Pancreas (tissue), 10 donors: Measurements from ENCODE around the gene GK. TPM values are rescaled to one million over a fixed set of nuclear protein-coding genes. Genes with fewer than 3 reads are reported as not detected.
"Not testable (repeated sequence)": the region's sequence is repeated elsewhere in the genome, so short reads cannot be mapped to it uniquely, and the experiment has no call there.

Experiments used
- ATAC-seq, 4 donors: fragments of 200-7000 bp; cut with Tn5 transposase; one replicate each; pipeline versions ENCODE4 v1.8.0 to v1.9.1; 2020; ENCODE audit warnings: mild to moderate bottlenecking in 4 of 4, moderate library complexity in 4 of 4
- DNase-seq, 6 donors: peaks; one replicate each; pipeline ENCODE4 v3.0.0-alpha.2; 2020
- FAIRE-seq: peaks from 2 replicates; lab custom pipeline; 2012; peaks lifted over from hg19 to GRCh38; lab: Jason Lieb, UNC
- H3K27ac ChIP-seq, 4 donors: fragments of 200-600 bp; sonication (generic); 1 replicate in 3 of 4; 2 replicates in 1 of 4; pipeline versions ENCODE4 v1.5.0 to v1.8.0; 2020
- H3K27me3 ChIP-seq, 4 donors: fragments of 200-600 bp; one replicate each; pipeline ENCODE4 v1.8.0; 2021
- H3K36me3 ChIP-seq, 3 donors: fragments of 200-600 bp; sonication (generic) in 1 of 3; one replicate each; pipeline versions ENCODE4 v1.5.0 to v1.8.0; 2020 to 2021
- H3K4me1 ChIP-seq, 3 donors: fragments of 200-600 bp; one replicate each; pipeline ENCODE4 v1.8.0; 2021
- H3K4me3 ChIP-seq, 4 donors: fragments of 200-600 bp; sonication (generic) in 2 of 4; one replicate each; pipeline versions ENCODE4 v1.5.0 to v1.8.0; 2020 to 2021
- H3K9me3 ChIP-seq, 4 donors: fragments of 200-600 bp; one replicate each; pipeline ENCODE4 v1.8.0; 2021
- WGBS, 2 donors: extraction: QIAGEN DNeasy Blood & Tissue Kit; methylation state at CpG; one replicate each; pipeline ENCODE4 v1.1.7; 2013; 5-methylcytosine and 5-hydroxymethylcytosine counted together
- intact Hi-C, 3 donors: fragments of 100-400 bp; cut with DNase I; formaldehyde crosslinking; loops; one replicate each; pipeline versions ENCODE4 v1.11.1 to v1.14.2; 2022
- polyA plus RNA-seq, 2 donors: library from polyadenylated mRNA; stranded (reverse); fragments of 200-250 nt; gene quantifications; one replicate each; pipeline ENCODE4 v1.2.3, GENCODE V29; 2013
- total RNA-seq, 6 donors: library from RNA; stranded (reverse); fragmentation: NEBNext Ultra II Directional in 4 of 6; extraction: Animal tissue kit (Norgen Biotek cat#: 25700) in 4 of 6; gene quantifications; one replicate each; pipeline versions ENCODE4 v1.2.1 to v1.2.4, GENCODE V29; 2021 to 2023
- TF ChIP-seq, protein P1 (sequence below), 4 donors: fragments of 200-600 bp; sonication (generic) in 3 of 4; IDR thresholded peaks; one replicate each; pipeline versions ENCODE4 v1.5.0 to v1.8.0; 2021; ENCODE audit warnings: antibody characterized with exemption in 4 of 4
- donor health status: healthy with polysubstance abuse.
- donor health status: DM: no; HTN: no; CAD: no; lungs with moderate emphysema.
- donor health status: DM: no; HTN: no; CAD: no.
- donor health status: control.
- donor health status: control.
- donor health status: Bipolar disorder and iron deficiency.
- donor health status: DM: yes; HTN: yes; CAD: no.
- donor health status: DM: no; HTN: no; CAD: no.
- donor health status: DM: no; HTN: no; CAD: no.
- donor health status: DM: yes; HTN: yes; CAD: no.

Gene GK
- total and polyA plus RNA-seq, 8 donors: 1.3 to 7.5 (median 2.6) TPM

- H3K4me1 ChIP-seq: no peaks in the 10 kb centered on the region
- intact Hi-C loops: no loop called here
- ATAC-seq: no peak
Measured at GRCh38 chrX:30751497-30751896, 98.3 kb downstream of the GK start.

GRCh38 chrX:30762755-30763154 is 109.5 kb downstream of the GK start:
- no peak for DNase-seq
- intact Hi-C loops: no loop called here

More at GRCh38 chrX:30751497-30751896, 98.3 kb downstream of the GK start:
- no peak for DNase-seq
- Histone ChIP-seq H3K36me3 (no peaks in the 10 kb centered on the region), H3K9me3 (no peaks in the 10 kb centered on the region), H3K27me3 (no peaks in the 10 kb centered on the region), H3K27ac (no peak overlapping the region), H3K4me3 (no peak overlapping the region)
- TF ChIP-seq, protein P1, sequence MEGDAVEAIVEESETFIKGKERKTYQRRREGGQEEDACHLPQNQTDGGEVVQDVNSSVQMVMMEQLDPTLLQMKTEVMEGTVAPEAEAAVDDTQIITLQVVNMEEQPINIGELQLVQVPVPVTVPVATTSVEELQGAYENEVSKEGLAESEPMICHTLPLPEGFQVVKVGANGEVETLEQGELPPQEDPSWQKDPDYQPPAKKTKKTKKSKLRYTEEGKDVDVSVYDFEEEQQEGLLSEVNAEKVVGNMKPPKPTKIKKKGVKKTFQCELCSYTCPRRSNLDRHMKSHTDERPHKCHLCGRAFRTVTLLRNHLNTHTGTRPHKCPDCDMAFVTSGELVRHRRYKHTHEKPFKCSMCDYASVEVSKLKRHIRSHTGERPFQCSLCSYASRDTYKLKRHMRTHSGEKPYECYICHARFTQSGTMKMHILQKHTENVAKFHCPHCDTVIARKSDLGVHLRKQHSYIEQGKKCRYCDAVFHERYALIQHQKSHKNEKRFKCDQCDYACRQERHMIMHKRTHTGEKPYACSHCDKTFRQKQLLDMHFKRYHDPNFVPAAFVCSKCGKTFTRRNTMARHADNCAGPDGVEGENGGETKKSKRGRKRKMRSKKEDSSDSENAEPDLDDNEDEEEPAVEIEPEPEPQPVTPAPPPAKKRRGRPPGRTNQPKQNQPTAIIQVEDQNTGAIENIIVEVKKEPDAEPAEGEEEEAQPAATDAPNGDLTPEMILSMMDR (IDR thresholded peaks at IDR 0.05): no peak
- WGBS, 2 donors: 72 to 77% methylated on average over 3 of the region's 3 CpGs
- FAIRE-seq: no peak

DNA sequence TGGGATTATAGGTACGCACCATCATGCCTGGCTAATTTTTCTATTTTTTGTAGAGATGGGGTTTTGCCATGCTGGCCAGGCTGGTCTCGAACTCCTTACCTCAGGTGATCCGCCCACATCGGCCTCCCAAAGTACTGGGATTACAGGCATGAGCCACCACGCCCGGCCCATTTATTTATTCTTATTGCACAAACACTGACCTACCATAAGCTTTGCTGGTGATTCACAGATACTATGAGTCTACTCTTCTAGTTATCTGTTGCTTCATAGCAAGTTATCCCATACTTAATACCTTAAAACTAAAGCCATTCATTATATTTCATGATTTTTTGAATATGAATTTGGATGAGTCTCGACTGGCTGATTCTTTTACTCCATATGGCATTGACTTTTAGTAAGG is 120.5 kb downstream of the GK start:
- peaks cover 0 to 11% (median 0%) of the 10 kb centered on the region in 4 donors for H3K27me3 ChIP-seq
- DNase-seq, ATAC-seq, intact Hi-C loops, H3K4me3 ChIP-seq, H3K4me1 ChIP-seq, H3K9me3 ChIP-seq, H3K27ac ChIP-seq, H3K36me3 ChIP-seq, FAIRE-seq: not testable (repeated sequence)
- 76 to 82% methylated on average over 7 of the region's 7 CpGs for WGBS, 2 donors

More at GRCh38 chrX:30762755-30763154, 109.5 kb downstream of the GK start:
- Histone ChIP-seq H3K9me3 (no peaks in the 10 kb centered on the region), H3K27ac (no peak overlapping the region), H3K27me3 (no peaks in the 10 kb centered on the region), H3K4me1 (no peaks in the 10 kb centered on the region), H3K36me3 (no peaks in the 10 kb centered on the region), H3K4me3 (no peak overlapping the region)
- ATAC-seq: no peak
- TF ChIP-seq, protein P1 (IDR thresholded peaks at IDR 0.05): no peak
- FAIRE-seq: no peak
- 49 to 59% methylated on average over 3 of the region's 3 CpGs for WGBS, 2 donors

DNA sequence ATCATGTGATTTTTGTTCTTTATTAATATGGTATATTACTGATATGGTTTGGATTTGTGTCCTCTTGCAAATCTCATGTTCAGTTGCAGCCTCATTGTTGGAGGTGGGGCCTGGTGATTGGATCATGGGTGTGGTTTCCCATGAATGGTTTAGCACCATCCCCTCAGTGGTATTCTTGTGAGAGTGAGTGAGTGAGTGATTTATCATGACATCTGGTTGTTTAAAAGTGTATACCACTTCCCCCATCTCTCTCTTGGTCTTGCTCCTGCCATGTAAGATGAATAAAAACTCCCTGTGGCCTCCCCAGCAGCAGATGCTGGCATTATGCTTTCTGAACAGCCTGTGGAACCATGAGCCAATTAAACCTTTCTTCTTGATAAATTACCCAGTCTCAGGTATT is 124.4 kb downstream of the GK start:
- FAIRE-seq (no peak), DNase-seq (no peak), ATAC-seq (no peak)
- H3K9me3 ChIP-seq: no peaks in the 10 kb centered on the region
- peaks cover 0 to 11% (median 0%) of the 10 kb centered on the region in 4 donors for H3K27me3 ChIP-seq
- no peak overlapping the region for H3K27ac ChIP-seq
- no peak overlapping the region for H3K4me3 ChIP-seq
- no peaks in the 10 kb centered on the region for H3K4me1 ChIP-seq
- TF ChIP-seq, protein P1 (IDR thresholded peaks at IDR 0.05): no peak
- intact Hi-C loops: no loop called here
- H3K36me3 ChIP-seq: no peaks in the 10 kb centered on the region

- H3K9me3 ChIP-seq: no peaks in the 10 kb centered on the region
- FAIRE-seq (no peak), DNase-seq (peak in 1 of 6 donors; percentile 47), ATAC-seq (no peak)
- H3K27me3 ChIP-seq: peaks cover 0 to 11% (median 0%) of the 10 kb centered on the region in 4 donors
- H3K4me1 ChIP-seq: no peaks in the 10 kb centered on the region
- TF ChIP-seq, protein P1 (IDR thresholded peaks at IDR 0.05): no peak
- H3K36me3 ChIP-seq: no peaks in the 10 kb centered on the region
- no peak overlapping the region for H3K27ac ChIP-seq
- no peak overlapping the region for H3K4me3 ChIP-seq
- intact Hi-C loops: no loop called here
- WGBS, 2 donors: 83 to 87% methylated on average over 19 of the region's 19 CpGs
Measured at GRCh38 chrX:30779453-30780030, 126.3 kb downstream of the GK start.

Other genes with a start within 250 kb of the GK start
- gene TASL, start 75.7 kb upstream of the GK start, total RNA-seq: 1 to 10 TPM in 2 of 6 donors, under 1 TPM in 3, not detected in 1; 0.09 to 3.0 (median 0.35) TPM
- gene TASL, start 75.7 kb upstream of the GK start, polyA plus RNA-seq: under 1 TPM; 0.09 to 0.27 TPM
- 10 to 100 TPM; 10.3 to 17.3 (median 13.7) TPM for gene TAB3, start 235.8 kb downstream of the GK start, total RNA-seq
- 10 to 100 TPM; 10.2 to 14.9 TPM for gene TAB3, start 235.8 kb downstream of the GK start, polyA plus RNA-seq